HG03064 (cell line): ENCODE results near the gene CUEDC2.

Experiments
- ATAC-seq: cut with Tn5 transposase; IDR thresholded peaks from one replicate; pipeline ENCODE4 v1.9.1; 2021; ENCODE audit warnings: low read depth; ENCODE audit not compliant: unreplicated experiment

CUEDC2 gene

DNA sequence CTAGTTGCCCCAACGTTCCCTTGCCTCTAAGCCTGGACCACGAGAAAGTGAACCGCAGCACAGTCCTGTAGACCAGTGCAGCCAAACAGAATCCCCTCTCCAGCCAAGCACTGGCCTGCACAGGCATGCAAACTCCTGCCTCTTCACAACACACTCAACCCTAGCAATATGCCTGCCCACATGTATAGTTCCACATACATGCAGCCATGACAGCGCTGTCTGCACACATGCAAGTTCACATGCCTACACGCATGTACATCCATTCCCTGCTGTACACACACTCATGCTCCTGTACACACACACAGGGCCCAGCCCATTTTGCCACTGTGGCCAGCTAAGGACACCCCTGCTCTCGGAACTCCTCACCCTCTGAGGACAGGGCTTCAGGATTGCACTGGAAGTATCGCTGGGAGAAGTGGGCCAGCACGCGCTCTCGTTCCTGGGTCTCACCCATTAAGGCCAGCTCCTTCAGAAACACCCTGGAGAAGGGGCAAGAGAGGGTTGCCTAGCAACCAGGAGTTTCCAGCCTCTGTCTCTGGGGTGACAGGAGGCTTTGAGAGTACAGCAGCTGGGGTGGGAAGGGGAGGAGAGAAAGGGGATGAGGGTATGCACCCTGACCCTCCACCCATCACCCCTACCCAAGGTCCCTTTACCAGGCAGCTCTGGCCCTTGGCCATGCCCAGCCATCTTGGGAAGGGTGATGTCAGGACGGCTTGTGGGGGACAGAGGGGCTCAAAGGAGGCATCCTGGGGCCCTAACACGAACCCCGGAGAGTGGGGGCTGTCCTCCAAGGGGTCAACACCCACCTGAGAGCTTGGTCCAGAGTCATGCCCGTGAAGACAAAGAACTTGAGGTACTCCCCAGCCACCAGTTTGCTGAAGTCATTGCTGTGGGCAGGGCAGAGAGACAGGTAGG is 20.8 kb downstream of the CUEDC2 start:
- ATAC-seq = no peak

DNA sequence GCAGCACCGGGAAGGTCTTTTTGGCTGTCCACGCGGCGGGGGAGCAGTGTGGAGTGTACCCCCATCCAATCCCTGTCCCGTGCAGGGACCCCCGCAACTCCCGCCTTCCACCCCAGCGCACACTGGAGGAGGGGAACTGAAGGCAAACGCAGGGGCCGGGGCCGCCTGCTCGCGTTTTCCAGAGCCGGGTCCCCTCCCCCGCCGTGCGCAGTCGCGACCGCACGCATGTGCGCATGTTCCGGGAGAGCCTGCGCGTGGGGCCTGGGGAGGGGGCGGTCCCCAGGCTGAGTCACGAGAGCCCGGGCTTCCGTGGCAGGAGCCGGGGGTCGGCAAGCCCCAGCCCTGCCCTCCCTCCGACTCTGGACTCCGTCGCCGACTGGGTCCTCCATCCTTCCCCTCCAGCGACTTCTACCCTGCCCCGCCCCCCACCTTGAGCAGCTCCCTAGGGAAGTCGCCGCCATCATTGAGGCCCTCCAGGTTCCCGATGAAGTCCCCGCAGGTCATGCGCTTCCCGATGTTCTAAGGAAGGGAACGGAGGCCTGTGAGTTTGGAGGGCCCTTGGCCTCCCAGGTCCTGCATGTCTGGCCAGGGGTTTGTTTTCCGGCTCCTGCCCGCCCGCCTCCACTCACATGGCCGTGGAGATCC is 21.8 kb downstream of the CUEDC2 start:
- no peak for ATAC-seq

DNA sequence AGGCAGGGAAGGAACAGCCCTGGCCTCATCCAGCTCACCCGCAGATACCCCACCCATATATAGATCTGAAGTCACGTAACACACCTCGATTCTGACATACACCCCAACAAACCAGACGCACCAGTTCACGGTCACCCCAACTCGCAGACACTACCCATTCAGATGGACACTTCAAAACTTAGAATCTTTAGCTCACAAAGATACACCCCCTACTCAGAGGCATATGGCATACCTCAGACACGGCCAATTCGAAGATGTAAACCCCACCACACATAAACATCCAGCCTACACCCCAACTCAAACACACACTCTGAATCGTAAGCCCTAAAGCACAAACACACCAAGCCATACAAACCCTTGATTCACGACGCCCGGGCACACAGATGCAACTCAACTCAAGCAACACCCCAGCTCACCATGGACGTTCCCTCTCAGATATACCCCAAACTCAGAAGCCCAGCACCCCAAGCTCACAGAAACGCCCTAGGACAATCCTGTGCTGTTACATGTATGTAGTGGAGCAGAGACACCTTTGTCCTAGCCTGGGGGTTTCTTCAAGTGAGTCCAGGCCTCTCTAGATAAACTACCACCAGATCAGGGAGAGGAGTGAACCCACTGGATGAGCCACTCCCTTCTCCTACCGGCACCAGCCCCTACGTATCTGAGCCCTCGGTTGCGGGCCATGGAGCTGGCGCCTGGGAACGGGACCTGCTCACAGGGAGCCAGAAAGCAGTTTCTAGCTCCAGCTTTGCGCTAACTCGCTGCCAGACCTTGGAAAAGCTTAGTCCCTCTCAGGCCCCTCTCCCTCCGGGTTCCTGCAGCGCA is 22.6 kb downstream of the CUEDC2 start:
- no peak for ATAC-seq

DNA sequence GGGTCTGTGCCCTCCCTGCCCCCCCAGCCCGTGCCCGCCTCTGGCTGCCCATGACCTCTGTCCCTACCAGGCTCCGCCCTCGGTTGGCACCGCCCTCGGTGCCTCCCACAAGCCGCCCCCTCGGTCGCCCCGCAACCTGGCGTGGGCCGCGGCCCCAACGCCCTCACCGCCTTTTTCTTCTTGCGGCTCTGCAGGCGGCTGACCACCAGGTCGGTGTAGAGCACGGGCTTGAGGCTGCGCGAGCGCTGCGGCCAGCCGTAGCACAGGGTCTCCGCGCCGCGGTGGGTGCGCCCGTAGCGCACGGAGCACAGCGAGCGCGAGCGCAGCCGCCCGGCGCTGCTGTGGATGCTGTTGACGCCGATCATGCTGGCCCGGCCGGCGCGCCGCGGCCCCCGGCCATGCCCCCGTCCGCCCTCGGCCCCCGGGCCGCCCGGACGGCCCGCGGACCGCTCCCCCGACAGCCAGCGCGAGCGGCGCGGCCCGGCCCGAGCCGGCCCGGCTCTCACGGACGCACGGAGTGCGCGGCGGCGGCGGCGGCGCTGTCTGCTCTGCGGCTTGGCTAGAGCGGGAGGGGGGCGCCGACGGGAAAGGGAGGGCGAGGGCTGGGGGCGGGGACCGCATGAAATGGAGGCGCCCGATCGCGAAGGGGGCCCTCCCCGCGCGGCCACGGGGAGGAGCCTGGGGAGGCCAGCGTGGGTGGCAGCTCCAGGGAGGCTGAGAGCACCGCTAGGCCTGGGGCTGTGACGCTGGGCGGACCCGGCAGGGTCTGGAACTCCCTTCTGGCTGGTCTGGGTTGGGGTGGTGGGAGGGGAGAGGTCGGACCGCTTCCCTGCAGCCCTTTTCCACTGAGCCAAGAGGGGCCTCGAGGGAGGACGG is 23.4 kb downstream of the CUEDC2 start:
- ATAC-seq = no peak

DNA sequence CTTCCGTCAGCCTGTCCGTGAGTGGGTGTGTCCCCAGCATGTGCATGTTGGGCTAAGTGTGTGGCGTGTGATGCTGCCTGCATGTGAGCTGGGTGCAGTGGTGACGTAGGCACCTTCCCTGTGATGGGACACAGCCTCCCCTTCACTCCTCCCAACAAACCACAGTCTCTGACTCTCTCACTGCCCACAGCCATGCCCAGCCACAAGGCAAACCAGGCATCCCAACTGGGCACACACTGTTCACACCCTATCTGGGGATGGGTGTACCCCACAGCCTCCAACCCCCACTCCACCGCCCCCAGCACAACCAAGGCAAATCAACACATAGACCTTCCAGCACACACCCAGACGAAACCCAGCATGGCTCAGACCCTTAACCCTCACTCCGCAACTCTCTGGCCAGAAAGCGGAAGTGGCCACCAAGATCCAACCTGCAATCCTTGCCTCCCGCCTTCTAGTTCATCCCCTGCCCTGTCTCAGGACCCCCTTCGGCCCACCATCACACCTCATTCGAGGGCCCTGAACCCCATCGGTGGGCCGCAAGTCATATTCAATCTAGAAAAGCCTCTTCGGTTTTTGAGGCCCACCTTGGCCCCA is 24.1 kb downstream of the CUEDC2 start:
- no peak for ATAC-seq

DNA sequence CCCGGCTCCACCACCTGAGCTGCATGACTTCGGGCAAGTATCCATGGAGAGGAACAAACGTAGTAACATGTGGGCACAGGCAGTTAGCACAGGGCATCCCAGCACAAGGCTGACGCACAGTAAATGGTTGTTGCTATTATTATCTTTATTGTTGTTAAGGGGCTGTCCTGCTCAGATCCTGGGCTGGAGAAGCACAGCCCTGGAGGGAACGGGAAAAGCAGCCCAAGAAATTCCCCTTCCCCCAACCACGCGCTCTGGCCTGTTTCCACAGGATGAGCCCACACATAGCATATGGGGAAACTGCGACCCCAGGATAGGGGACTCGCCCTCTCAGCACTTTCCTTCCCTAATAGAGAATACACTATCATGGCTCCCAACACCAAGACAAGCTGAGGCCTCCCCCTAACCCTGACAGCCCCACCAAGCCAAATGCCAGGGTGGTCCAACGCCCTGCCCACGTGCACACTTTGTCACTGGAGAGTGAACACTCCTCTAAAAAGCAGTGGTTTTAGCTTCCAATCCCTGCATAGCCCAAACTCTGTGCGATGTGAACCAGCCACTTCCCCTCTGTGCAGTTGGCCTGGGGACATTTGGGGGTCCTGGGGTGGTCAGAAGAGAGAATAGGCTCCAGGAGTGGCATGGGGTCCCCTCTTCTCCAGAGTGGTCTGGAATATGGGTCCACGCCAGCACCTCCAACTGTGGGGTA is 24.8 kb downstream of the CUEDC2 start:
- no peak for ATAC-seq

DNA sequence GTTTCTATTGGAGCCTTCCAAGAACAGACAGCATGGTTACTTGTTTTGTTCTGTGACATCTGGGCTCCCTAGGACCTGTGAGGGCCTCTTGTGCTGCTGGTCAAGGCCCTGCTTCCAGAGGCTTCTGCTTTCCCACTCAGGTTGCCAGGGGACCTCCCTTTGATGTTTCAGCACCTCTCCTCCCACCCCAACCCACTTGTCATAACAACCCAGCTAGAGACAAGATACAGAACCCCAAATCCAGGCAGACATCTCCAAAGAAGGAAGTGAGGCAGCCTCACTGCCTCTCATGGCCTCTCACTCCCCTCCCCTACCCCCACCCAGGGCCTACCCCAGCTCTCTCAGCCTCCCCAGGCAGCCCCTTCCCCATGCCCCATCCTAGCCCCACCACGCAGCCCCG is 25.6 kb downstream of the CUEDC2 start:
- no peak for ATAC-seq

DNA sequence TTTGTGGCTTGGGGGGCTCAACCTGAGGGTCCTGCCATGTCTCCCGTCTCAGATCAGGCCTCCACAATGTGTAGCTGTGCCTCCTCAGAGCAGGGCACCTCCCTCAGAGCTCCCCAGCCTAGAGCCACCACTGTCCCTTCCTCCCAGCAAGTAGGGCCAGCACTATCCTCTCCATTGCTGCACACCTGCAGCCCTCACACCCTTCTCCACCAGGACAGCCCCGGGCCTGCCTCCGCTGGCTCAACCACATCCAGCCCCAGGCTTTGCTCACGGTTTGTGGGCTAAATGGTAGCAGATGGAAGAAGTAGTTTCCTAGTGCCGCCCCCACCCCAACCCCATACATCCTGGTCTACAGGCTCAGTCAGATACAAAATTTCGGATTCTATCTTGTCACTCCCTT is 26.7 kb downstream of the CUEDC2 start:
- no peak for ATAC-seq

DNA sequence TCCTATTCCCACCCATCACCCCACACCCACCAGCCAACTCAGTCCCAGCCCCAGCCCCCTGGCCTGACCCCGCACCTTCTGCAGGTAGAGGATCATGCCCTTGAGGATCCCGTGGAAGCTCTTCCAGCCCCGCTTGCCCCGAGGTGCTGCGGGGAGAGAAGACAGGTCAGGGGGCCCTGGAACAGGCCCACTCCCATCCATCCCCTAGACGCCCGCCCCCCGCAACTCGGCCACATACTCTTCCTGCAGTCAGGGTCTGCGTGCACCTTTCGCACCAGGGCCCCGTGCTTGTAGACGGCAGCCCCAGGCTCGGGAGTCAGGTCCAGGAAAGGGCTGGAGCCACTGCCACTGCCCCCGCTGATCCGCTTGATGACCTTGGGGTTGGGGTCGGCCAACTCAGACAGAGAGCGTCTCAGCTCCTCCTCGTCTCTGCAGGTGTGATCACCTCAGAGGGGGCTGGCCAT is 27.2 kb downstream of the CUEDC2 start:
- ATAC-seq = no peak

DNA sequence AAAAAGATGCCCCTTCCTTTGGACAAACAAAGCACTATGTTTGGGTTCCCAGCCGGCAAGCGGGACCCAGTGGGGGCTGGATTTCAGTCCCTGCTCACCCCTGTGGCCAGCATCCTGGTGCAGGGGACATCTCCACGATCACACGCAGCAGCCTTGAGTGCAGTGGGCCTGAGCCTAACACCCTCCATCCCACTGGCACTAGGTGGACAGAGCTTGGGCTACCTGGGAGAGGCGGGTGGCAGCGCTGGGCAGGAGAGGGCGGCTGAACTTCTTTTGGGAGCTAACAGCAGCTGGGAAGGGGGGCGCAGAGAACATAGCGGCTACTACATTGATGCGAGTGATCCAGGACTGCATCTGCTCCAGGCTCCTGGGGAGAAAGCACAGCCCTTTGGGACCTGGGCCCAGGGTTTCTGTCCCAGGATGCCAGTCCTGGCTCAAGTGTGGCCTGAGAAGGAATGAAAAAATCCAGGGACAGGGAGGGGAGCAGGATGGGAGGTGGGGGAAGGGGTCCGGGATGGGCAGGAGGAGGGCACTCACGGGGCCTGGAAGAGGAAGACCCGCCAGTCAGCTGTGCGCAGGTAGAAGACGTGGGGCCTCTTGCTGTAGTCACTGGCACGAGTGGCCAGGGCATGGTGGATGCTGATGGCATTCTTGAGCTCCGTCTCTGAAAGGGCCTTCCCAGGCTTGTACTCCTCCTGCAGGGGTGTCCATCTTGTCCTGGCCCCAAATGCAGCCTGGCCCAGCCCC is 27.8 kb downstream of the CUEDC2 start:
- ATAC-seq = no peak

DNA sequence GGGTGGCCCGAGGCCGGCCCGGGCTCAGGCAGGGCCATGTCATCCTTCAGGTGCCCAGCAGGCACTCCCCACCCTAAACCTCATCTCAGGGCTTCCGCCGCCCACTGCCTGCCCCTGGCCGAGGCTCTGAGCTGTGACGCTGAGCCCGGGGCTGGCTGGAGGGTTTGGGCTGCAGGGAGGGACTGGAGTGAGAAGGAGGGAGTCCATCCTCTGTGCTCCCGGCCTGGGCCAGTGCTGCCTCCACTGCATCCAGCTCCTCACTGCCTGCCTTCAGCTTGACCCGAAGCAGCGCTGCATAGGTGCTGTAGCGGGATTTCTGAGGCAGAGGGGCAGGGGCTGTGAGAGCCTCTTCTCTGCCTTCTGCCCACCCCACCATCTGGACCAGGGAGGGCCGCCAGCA is 29.3 kb downstream of the CUEDC2 start:
- no peak for ATAC-seq

DNA sequence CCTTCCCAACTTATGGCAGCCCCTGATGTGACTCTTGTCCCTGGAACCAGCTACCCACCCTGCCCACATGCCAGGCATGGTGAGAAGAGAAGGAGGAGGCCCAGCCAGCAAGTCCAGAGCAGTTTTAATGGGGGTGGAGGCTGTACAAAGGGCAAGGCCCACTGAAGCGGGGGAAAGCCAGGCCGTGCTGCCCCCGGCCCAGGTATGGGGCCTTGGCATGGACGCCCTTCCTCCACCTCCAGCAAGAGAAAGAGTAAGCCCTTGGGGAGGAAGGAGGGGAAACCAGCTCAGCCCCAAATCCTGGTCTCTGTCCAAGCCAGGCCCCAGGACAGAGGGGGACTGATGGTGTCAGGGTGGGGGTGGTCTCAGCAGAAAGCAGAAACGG is 29.9 kb downstream of the CUEDC2 start:
- no peak for ATAC-seq

DNA sequence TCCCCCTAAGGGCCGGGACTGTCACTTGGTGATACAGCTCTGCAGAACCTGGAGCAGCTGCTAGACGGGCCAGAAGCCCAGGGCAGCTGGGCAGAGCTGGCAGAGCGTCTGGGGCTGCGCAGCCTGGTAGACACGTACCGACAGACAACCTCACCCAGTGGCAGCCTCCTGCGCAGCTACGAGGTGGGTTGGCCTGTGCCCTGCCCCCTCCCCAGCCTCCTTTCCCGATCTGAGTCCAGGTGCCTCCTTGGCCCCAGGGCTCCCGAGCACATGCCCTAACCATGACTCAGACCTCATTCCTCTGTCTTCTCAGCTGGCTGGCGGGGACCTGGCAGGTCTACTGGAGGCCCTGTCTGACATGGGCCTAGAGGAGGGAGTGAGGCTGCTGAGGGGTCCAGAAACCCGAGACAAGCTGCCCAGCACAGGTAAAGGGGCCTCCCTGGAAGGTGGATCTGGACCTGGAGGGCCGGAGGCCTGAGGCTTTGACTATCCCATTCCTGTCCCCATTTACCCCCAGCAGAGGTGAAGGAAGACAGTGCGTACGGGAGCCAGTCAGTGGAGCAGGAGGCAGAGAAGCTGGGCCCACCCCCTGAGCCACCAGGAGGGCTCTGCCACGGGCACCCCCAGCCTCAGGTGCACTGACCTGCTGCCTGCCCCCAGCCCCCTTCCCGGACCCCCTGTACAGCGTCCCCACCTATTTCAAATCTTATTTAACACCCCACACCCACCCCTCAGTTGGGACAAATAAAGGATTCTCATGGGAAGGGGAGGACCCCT is 30.5 kb downstream of the CUEDC2 start:
- no peak for ATAC-seq

DNA sequence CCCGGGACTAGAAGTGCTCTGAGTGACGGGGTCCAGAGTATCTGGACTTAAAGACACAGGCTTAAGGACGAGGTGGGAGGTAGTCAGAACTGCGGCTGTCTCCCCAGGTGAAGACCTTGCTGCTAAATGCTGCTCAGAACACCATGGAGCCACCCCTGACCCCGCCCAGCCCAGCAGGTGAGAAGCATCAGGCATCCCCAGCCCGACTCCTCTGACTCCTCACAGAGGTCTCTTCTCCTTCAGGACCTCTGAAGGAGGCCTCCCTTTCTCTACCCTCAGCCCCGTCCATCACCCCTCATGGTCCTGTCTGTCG is 31.1 kb downstream of the CUEDC2 start:
- ATAC-seq = no peak

DNA sequence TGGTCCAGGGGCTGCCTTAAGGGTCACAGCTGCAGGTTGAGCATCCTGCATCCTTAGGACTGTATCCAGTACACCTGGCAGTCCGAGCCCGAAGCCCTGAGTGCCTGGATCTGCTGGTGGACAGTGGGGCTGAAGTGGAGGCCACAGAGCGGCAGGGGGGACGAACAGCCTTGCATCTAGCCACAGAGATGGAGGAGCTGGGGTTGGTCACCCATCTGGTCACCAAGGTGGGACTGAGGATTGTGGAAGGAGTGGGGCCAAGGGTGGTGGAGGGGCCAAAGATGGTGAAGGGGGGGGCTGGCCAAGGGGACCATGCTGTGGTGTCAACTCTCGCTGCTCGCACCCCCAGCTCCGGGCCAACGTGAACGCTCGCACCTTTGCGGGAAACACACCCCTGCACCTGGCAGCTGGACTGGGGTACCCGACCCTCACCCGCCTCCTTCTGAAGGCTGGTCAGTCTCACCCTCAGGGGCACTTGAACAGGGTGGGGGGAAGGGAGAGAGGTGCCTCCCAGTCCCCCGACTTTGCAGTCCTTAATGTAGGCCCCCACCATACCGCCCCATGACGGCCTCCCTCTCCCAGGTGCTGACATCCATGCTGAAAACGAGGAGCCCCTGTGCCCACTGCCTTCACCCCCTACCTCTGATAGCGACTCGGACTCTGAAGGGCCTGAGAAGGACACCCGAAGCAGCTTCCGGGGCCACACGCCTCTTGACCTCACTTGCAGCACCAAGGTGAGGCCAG is 31.6 kb downstream of the CUEDC2 start:
- ATAC-seq = no peak

DNA sequence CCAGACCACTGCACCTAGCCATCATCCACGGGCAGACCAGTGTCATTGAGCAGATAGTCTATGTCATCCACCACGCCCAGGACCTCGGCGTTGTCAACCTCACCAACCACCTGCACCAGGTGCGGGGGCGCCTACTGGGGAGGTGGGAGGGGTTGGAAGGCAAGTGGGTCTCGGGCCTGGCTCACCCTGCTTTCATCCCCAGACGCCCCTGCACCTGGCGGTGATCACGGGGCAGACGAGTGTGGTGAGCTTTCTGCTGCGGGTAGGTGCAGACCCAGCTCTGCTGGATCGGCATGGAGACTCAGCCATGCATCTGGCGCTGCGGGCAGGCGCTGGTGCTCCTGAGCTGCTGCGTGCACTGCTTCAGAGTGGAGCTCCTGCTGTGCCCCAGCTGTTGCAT is 32.3 kb downstream of the CUEDC2 start:
- no peak for ATAC-seq
